GM12892 (cell line): ENCODE measurements around the gene IL37.

Experiments used
- POLR2A ChIP-seq: IDR thresholded peaks from 2 replicates; pipeline ENCODE4 v1.6.1; 2011; ENCODE audit warnings: low read depth, low read length, control low read depth
- POLR2AphosphoS5 ChIP-seq: IDR thresholded peaks from 2 replicates; pipeline ENCODE4 v1.6.1; 2011; ENCODE audit warnings: low read depth, low read length, control low read depth
- TAF1 ChIP-seq: IDR thresholded peaks from 2 replicates; pipeline ENCODE4 v1.6.1; 2011; ENCODE audit warnings: low read depth, mild to moderate bottlenecking, control low read depth, low read length, borderline replicate concordance

- no peak for TF ChIP-seq POLR2AphosphoS5
- no peak for TF ChIP-seq TAF1
- no peak for TF ChIP-seq POLR2A
Observed at GRCh38 chr2:112944971-112945370, 34.0 kb downstream of the IL37 start.
